Stimulated activated CD4-positive, alpha-beta T cell treated with anti-CD3 and anti-CD28 coated beads, Interleukin-12 subunit alpha, Interleukin-12 subunit beta, amount 100 ng/mL, for 4 hours (primary cell): ENCODE measurements around the gene ALDH5A1.

Experiments used
- DNase-seq: peaks from one replicate; pipeline ENCODE4 v3.0.0-alpha.2; 2020

The ALDH5A1 gene

DNA sequence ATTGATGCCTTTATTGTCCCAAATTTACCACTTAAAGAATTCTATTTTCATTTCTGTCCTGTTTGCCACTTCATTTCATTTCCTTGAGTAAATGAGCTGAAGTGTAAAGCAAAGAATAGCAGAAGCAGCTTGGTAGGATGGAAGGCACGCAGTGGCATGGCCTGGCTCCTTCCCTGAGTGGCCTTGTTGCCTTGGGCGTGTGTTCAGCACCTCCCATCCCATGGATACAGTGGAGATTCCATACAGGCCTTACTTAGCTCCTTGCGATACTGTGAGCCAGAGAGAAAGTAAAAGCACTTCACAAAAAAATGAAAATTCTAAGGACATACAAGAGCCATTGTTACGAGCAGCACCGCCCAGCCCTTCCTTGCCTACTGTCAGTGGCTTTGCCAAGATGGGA is 39.6 kb downstream of the ALDH5A1 start:
- DNase-seq = no peak

DNA sequence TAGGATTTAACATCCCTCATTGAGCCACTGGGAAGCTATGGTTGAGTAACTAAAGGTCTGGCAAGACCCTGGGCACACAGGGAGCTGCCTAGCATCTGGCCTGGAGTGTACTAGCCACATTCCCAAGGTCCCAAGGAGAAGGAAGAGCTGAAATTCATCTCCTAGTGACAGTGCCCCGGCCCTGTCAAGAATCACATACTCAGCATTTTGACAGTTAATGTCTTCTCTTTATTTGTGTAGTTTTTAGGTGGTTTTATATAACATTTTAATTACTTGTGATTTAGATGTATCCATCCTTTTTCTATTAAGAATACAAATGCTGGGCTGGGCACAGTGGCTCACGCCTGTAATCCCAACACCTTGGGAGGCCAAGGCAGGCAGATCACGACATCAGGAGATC is 40.4 kb downstream of the ALDH5A1 start:
- DNase-seq = no peak

DNA sequence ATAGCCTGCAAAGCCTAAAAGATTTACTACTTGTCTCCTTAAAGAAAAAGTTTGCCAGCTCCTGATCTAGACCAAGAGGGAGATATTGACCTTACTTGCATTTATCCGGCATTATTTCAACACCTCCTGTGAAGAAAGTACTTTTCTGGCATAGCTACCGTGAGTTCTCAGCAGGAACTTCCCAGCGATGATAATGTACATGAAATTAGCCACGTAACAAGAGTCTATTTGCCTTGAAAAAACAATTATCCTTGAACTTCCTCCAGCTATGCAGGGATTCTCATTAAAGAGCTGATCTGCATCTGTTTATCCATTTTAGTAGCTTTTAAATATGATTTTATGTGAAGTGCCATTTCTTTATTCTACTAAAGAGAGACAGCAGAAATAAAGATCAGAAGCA is 41.7 kb downstream of the ALDH5A1 start:
- DNase-seq = no peak

DNA sequence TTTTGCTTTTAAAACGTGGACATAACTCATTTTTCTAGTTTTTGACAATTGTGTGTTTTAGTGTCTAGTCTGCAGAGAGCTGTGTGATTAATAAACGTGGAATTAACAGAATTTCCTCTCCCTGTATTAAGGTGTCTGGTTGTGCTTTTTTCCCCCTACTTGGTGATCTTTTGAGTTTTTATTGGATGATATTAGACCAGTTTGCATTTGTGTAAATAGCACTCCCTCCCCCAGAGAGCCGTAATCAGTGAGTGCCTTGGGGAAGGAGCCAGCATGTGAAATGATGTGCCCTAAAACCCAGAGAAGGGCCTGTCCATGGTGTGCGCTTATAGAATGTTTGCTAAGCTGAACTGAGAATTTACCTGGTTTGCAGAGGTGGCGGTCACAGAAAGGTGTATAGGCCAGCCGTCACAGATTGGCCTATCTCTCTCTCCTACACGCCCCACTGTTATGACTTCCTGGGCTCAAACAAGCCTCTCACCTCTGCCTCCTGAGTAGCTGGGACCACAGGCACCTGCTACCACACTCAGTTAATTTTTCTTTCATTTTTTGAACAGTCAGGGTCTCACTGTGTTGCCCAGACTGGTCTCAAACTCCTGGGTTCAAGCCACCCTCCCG is 42.4 kb downstream of the ALDH5A1 start:
- DNase-seq = no peak

DNA sequence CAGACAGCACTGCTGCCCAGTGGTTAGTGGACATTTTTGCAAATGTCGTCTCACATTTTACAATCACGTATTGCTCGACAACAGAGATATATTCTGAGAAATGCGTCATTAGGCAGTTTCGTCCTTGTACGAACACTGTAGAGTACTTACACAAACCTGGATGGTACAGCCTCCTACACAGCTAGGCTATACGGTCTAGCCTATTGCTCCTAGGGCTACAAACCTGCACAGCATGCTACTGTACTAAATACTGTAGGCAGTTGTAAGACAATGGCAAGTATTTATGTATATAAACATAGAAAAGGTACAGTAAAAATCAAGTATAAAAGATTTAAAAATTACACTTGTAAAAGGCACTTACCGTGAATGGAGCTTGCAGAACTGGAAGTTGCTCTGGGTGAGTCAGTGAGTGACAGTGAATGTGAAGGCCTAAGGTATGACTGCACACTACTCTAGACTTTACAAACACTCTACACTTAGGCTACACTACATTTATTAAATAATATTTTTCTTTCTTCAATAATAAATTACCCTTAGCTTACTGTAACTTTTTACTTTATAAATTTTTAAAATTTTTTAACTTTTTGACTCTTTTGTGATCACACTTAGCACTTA is 43.1 kb downstream of the ALDH5A1 start:
- no peak for DNase-seq

DNA sequence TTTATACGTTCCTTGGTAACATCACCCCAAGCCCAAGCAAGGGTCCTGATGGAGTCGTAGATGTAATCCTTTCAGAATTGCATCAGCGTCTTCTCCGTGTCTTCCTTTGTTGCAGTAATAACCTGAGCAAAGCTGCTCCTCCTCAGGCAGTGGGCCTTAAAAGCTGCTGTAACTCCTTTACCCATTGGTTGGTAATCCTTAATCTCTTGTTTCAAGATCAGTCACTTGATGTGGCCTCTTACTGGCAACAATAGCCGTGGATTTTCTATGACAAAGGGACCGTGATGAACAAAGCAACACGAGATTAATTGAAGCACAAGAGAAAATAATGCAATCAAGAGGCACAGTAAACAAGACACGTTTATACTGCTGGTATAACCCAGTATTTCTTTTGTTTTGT is 44.6 kb downstream of the ALDH5A1 start:
- no peak for DNase-seq

DNA sequence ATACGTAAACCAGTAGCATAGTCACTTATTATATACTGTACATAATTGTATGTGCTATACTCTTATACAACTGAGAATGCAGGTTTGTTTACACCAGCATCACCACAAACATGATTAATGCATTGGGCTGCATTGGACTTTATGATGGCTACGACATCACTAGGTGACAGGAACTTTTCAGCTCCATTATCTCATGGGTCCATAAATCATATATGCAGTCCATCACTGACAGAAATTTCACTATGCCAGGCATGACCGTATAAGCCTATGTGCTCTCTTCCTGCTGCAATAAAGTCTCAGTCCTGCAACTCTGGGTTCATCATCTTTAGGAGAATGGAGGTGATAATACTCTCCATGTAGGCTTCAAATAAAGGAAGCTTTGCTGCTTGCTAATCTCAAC is 45.4 kb downstream of the ALDH5A1 start:
- DNase-seq = no peak

DNA sequence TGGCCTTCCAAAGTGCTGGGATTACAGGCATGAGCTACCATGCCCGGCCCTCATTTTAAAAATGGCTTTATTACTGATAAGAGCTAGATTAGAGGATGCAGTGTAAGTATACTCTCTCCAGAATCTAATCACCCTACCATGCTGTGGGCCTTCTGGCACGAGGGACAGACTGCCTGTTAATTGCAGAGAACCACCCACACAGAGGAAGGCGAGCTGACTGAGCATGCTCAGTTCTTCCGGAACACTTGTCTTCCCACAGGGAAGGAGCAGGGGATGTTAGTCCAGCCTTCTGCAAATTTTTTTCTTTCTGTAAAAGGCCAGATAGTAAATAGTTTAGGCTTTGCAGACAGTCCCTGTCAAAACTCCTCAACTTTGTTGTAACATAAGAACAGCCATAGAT is 48.9 kb downstream of the ALDH5A1 start:
- no peak for DNase-seq

DNA sequence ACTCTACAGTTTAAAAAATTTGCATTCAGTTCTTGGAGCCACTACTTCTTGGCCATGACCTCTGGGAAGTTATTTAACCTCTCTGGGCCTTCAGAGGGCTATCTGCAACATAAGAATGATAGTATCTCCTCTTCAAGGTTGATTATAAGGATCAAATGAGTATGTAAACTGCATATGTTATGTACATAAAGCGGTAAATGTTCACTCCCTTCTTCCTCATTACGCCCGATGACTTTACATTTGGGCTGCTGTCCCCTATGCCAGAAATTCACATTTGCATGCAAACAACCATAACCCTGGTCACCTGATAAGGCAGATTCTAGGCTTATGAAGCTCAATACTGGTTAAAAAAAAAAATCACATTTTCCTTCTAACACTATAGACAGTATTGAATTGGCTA is 50.4 kb downstream of the ALDH5A1 start:
- DNase-seq = no peak

DNA sequence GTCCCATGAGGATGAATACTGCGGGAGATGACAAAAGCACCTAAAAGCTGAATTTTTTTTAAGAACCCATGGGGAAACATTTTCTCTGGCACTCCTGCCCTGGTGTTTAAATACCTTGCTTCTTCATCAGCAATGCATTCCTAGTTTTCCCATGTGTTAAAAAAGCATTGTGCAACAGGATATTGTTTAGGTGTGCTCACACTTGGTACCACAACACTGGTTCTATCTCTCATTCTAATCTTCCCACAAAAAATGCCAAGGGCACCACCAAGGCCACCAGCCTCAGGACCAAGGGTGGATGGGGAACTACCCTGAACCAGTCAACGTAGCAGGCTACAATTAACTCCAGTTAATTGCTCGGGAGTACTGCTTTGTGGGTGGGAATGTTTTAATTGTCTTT is 50.9 kb downstream of the ALDH5A1 start:
- DNase-seq = no peak

DNA sequence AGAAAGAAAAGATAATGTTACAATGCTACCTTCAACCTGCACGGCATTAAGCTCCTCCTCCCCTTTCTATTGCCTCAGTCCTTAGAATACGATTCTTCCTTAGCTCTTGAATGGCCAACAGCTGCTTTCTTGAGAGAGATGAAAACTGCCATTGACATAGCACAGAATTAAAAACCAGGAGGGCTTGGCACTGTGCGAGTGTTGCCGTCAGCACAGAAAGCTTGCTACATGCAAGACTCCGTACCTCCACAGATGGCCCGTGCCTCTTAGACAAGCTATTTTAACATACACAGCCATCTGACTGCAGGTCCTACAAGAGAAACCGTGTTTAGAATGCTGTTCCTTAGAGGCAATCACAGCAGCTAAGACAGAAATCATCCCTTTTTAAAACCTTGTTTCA is 51.7 kb downstream of the ALDH5A1 start:
- no peak for DNase-seq

DNA sequence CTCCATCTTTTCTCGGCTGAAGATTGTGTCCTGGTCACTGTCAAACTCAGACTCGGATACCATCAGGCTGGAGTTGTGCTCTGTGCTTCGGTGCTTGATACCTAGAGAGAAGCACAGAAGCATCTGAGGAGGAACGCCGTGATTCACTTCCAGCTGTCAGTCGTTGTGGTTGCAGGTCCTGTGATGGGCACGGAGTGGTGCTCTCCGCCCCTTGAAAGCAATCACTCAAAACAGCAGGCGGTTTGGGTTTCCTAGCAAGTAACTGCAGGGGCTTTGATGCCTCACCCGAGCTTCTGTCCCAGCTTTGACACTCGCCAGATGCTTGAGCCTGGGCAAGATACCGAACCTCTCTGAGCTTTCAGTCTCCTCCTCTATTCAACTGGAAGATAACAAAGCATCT is 52.5 kb downstream of the ALDH5A1 start:
- no peak for DNase-seq

DNA sequence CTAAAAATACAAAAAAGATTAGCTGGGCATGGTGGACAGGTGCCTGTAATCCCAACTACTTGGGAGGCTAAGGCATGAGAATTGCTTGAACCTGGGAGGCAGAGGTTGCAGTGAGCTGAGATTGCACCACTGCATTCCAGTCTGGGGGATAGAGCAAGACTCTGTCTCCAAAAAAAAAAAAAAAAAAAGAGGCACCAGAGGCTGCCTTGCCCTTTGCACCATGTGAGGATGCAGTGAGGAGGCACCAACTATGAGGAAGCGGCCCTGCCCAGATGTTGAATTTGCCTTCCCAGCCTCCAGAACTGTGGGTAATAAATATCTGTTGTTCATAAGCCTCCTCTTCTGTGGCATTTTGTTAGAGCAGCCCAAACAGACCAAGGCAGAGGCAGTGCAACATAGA is 54.4 kb downstream of the ALDH5A1 start:
- DNase-seq = no peak

DNA sequence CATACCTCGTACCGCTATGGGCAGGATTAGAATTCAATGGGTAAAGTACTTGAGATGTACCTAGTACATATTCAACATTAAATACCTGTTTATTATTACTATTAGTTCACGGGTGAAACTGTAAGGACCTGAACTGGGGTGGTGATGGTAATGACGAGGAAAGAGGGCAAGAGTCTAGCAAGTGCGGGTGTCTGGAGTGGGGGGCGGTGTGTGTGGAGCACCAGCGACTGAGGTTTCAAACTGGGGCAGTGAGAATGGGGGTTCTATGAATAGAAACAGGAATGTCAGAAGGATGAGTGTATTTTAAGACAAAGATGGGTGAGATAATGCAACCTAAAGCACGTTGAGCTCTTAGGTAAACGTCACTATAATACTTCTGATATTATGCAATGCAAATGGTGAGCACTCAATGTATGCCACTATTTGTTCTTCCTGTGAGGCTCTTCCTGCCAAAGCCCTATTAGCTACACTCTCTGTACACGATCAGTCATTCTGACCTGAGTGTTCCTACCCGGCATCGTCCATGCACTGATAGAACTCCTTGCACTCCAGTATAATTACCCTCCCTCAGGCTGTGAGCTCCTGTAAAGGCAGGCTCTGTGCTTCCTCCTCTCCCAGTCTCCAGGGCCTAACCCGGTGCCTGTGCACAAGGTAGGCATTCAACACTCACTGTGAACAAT is 55.0 kb downstream of the ALDH5A1 start:
- no peak for DNase-seq

DNA sequence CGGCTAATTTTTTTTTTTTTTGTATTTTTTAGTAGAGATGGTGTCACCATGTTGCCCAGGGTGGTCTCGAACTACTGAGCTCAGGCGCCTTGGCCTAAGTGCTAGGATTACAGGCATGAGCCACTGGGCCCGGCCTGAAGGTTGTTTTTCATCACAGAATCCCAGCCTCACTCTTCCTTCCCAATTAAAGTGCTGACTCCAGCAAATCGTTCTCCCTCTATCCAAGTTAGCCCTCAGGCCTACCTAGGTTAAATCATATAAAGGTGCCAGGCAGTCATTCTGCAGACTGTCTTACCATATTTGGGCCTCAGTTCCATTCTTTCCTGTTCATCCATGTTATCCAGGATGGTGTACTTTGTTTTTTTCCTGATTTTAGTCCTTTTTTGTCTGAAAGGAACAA is 56.4 kb downstream of the ALDH5A1 start:
- no peak for DNase-seq

DNA sequence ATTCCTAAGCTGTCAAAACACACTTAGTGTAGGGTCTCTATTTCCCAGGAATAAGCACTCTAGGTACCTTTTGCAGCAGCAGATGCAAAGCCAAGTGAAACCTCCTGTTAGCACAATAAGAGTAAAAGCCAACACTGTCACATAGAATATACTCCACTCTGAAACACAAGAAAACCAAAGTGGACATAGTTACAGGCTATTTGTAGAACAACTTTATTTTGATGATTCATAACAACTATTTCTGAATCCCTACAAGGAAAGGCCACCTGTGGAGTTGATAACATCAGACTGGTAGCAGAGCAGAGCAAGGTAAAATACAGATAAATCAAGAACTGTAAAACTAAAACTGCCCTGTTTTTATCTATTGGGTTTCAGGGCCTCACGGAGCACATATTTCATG is 59.7 kb downstream of the ALDH5A1 start:
- DNase-seq = no peak

DNA sequence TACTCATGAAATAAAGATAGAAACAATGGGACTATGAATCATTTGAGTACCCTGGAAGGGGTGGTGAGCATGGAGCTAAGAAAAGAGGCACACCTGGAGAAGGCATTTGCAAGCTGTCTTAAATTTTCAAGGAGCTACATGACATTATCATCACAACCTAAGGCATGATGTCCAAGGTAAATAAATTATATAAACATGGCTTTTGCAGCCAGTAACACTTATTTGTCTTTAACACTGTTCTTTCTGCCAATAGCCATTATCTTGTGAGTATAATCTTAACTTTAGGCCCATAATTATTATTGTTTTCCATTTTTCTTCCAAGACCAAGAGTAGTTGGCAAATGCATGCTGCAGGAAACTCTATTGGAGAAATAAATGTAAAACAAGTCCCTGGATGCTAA is 63.7 kb downstream of the ALDH5A1 start:
- no peak for DNase-seq

DNA sequence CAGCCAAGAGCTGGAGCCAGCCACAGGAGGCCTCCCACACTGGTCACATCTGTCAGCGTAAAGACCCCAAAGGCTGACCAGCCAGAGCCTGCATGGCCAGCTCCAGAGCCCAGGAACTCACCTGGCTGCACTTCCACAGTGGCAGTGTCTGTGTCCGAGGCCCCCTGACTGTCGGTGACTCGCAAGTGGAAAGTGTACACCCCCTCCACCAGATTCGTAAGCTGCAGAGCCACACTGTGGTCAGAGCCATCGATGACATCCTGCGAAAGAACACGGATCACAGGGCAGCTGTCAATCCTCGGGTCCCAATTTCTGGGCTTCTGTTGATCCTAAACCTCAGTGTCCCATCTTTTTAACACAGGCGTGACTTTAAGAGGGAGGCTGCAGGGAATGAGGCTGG is 69.3 kb downstream of the ALDH5A1 start:
- no peak for DNase-seq

DNA sequence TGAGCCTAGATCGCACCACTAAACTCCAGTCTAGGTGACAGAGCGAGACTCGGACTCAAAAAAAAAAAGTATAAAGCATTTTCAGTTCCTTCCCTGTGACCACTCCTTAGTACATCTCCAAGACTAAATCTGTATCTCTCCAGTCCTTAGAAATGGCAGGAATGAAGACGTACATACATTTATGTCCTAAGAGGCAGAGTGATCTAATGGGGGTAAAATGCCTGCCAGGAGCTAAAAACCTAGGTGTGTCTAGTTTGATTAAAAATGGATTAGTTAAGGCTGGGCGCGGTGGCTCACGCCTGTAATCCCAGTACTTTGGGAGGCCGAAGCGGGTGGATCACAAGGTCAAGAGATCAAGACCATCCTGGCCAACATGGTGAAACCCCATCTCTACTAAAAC is 70.4 kb downstream of the ALDH5A1 start:
- DNase-seq = no peak

DNA sequence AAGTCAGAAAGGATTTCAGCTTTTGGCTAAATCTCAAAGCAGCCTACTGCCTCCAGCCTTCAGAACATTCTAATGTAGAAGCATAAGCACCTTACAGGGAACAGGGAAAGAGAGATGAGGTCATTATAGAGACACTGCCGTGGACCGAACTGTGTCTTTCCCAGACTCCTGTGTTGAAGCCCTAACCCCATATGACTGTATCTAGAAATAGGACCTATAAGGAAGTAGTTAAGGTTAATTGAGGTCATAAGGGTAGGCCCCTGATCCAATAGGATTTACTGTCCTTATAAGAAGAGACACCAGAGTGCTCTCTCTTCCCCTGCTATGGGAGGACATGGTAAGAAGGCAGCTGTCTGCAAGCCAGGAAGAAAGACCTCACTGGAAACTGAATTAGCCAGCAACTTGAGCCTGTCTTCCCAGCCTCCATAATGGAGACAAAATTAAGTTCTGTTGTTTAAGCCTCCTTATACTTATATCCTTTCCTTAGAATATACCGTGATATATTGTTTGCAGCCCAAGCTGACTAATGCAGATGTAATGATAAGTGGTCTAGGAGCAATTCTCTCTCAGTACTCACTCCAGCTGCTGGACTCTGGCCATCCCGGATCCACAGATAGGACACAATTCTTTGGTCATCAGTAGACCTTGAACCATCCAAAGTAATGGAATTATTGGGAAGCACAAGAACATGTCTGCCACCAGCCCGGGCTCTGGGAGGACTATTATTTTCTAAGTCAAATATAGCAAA is 71.4 kb downstream of the ALDH5A1 start:
- no peak for DNase-seq

DNA sequence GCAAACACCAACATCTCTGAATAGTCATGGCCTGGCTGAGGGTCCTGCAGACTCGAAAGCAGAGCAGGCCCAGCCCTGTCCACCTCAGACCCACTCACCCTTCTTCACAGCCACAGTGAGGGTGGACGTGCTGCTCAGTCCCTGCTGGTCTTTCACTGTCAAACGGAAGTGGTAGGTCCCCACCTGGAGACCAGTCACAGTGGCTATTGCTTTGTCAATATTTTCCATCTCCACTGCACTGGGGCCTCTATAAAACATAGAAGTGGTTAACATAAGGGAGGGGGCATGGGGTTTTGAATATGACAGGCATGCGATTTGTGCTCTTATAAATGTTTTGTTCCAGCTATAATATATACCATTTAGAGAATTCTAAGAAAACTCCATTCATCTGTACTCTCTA is 73.9 kb downstream of the ALDH5A1 start:
- DNase-seq = no peak

DNA sequence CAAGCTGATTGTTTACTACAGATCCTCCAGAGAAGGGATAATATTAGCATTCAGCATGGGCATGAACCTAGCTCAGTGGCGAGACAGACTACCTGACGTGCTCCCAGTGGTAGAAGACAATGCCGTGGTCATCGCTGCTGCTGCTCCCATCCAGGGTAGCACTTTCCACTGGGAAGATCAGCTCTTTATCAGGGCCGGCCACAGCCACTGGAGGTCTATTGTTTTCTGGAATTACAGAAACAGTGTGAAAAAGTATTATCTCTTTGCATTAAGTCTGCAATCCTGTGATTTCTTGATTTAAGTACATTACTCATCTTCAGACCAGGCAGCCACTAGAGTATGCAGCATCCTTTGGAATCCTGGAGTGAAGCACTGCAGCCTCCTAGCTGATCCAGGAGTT is 75.0 kb downstream of the ALDH5A1 start:
- no peak for DNase-seq

DNA sequence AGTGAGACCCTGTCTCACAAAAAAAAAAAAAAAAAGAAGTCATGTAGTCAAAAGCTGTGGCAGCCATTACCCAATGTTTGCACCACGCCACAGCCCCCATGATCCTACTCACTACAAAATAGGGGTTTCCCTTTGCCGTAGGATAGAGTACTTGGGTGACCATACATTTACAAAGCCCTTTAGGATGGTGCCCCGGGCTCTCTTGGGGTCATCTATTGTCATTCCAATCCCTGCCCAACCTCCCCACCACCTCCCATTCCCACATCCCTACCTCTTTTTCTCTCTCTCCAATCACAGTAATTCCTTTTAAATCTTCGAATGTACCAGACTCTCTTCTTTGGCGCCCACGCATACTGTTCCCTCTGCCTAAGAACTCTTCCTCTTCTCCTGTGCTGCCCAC is 76.6 kb downstream of the ALDH5A1 start:
- DNase-seq = no peak

DNA sequence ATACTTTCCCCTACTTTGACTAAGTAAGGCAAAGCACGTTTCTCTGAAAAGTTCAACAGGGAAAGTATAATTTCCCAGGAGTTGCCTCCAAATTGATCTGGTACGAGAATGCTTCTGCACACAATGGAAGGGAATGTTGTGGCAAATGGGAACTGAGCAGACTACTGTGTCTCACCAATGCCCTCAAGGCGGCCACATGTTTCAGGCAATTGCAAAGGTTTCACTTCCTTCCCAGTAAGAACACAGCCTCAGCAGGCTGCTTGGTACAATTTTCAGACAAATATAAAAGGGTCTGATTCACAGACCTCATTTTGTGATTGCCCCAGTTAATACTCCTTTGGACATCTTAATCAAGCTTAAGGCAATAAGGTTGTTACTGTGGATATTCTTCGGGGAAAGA is 80.0 kb downstream of the ALDH5A1 start:
- no peak for DNase-seq
